ENCODE measurements around the gene PSAT1. TPM values are rescaled to one million over a fixed set of nuclear protein-coding genes. Genes with fewer than 3 reads are reported as not detected.

Gene PSAT1
- polyA plus RNA-seq, 3 donors: 0.05 to 4.7 (median 0.11) TPM

DNA sequence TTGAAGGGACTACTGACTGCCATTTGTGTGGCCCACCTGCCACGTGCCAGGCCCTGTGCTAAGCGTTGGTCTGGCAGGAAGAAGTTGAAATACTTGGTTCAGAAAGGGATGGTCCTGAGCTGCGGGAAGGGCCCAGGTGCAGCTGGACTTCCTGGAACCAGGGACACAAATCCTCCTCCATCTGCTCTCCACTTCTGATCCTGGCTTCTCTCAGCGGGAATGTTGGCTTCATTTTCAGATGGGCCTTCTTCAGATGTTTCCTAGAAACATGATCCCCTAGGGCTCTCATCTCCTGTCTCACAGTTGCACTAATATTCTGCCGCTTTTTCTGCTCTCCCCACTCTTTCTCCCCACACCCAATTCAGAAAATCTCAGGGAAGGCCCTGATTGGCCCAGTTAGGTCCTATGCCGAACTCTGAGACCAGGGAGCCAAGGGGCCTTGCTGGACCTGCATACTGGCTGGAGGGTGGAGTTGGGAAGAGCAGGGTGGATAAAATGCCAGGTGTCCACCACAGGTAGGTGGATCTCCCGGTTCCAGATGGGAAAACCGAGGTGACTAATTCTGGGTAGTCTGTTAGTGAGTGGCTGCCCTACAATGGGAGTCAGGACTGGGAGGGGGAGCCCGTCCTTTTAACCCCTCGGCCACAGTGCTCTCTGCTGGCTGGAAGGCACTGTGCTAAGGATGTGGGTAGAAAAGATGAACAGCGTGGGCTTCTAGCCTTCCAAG is 19.4 kb downstream of the PSAT1 start:
- H4K20me1 ChIP-seq (ENCODE audit: insufficient read depth, low read length): no peaks in the 10 kb centered on the region
- Mint-ChIP-seq H3K27ac (peak overlapping the region in 1 of 7 donors; percentile 38), H3K27me3 (ENCODE audit: low read depth in 3 of 3) (peaks cover 0 to 3% (median 2%) of the 10 kb centered on the region in 3 donors), H3K36me3 (peaks cover 15 to 20% of the 10 kb centered on the region in 2 donors), H3K9me3 (peaks cover 0 to 4% (median 0%) of the 10 kb centered on the region in 7 donors), H3K4me3 (no peak overlapping the region), H3K4me1 (peaks cover 11% of the 10 kb centered on the region)
- TF ChIP-seq, protein P1, sequence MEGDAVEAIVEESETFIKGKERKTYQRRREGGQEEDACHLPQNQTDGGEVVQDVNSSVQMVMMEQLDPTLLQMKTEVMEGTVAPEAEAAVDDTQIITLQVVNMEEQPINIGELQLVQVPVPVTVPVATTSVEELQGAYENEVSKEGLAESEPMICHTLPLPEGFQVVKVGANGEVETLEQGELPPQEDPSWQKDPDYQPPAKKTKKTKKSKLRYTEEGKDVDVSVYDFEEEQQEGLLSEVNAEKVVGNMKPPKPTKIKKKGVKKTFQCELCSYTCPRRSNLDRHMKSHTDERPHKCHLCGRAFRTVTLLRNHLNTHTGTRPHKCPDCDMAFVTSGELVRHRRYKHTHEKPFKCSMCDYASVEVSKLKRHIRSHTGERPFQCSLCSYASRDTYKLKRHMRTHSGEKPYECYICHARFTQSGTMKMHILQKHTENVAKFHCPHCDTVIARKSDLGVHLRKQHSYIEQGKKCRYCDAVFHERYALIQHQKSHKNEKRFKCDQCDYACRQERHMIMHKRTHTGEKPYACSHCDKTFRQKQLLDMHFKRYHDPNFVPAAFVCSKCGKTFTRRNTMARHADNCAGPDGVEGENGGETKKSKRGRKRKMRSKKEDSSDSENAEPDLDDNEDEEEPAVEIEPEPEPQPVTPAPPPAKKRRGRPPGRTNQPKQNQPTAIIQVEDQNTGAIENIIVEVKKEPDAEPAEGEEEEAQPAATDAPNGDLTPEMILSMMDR (IDR thresholded peaks at IDR 0.05): no peak
- no peak for DNase-seq
- peaks cover 0 to 5% of the 10 kb centered on the region in 2 donors for H3K4me1 ChIP-seq (ENCODE audit: control insufficient read depth in 1 of 2, insufficient read depth in 2 of 2, low read length in 2 of 2)
- no peak overlapping the region for H3K27ac ChIP-seq (ENCODE audit: low read depth in 1 of 2, low read length in 2 of 2)
- H3K27me3 ChIP-seq (ENCODE audit: control insufficient read depth in 2 of 2, insufficient read depth in 2 of 2, low read length in 2 of 2): no peaks in the 10 kb centered on the region
- no peaks in the 10 kb centered on the region for H3K9me3 ChIP-seq (replicated peaks in 1 of 2; ENCODE audit: control insufficient read depth in 1 of 2, insufficient read depth in 1 of 2, low read length in 2 of 2)
- WGBS (ENCODE audit: insufficient coverage): 86% methylated on average over 6 of the region's 11 CpGs
- H3K4me2 ChIP-seq (replicated peaks; ENCODE audit: extremely low read depth, low read length, poor library complexity, severe bottlenecking): no peak overlapping the region
- H3K9ac ChIP-seq (ENCODE audit: insufficient read depth, low read length, poor library complexity, severe bottlenecking): no peak overlapping the region
- intact Hi-C loops (cut with micrococcal nuclease): no loop called here
- no peaks in the 10 kb centered on the region for H3K36me3 ChIP-seq (replicated peaks in 1 of 2; ENCODE audit: control insufficient read depth in 1 of 2, insufficient read depth in 2 of 2, low read length in 2 of 2)
- no peak overlapping the region for H3K4me3 ChIP-seq (replicated peaks in 1 of 3; ENCODE audit: low read depth in 2 of 3, low read length in 3 of 3)
- no peak overlapping the region for H2AFZ ChIP-seq (ENCODE audit: insufficient read depth, low read depth, low read length, poor library complexity, severe bottlenecking)
- no peaks in the 10 kb centered on the region for H3K79me2 ChIP-seq (ENCODE audit: insufficient read depth, low read length)

DNA sequence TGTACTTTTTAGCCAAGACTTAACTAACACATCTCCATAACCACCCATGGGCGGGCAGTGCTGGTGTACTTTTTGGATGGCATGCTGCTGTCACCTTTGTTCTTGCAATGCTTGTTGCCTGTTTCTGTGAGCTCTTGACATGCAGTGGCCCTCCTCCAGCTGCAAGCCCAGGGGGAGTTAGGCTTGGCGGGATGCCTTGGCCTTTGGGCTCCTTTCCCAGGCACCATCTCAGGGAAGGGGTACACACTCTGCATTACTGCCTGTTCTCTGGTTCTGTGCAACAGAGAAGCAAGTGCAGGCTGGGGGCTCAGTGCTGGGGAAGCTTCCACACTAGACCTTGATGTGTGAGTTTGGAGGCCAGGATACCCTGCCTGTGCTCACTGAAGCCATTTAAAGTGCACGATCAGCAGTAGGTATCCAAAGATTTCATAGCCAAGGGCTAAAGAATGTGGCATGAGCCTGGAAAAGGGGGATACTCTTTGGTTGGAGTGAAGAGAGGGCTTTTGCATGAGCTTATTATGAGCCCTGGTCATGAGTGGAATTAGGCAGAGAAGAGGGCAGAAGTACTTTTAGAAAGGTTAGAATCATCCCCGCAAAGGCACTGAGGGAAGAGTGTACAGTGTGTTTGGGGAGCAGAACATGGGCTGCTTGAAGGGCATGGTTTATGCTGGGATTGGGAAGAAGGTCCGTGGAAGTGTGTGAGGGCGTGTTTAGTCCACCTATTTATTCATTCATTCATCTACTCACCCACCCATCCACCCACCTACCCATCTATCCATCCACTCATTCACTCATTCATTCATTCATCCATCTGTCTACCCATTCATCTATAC is 22.5 kb downstream of the PSAT1 start:
- Mint-ChIP-seq H3K27me3 (ENCODE audit: low read depth in 3 of 3) (peaks cover 0 to 3% (median 2%) of the 10 kb centered on the region in 3 donors), H3K9me3 (peaks cover 0 to 4% (median 0%) of the 10 kb centered on the region in 7 donors), H3K36me3 (peaks cover 12 to 17% of the 10 kb centered on the region in 2 donors), H3K27ac (no peak overlapping the region), H3K4me3 (no peak overlapping the region), H3K4me1 (peaks cover 11% of the 10 kb centered on the region)
- Histone ChIP-seq H3K4me2 (replicated peaks; ENCODE audit: extremely low read depth, low read length, poor library complexity, severe bottlenecking) (no peak overlapping the region), H3K4me1 (ENCODE audit: control insufficient read depth in 1 of 2, insufficient read depth in 2 of 2, low read length in 2 of 2) (peaks cover 0 to 5% of the 10 kb centered on the region in 2 donors), H3K4me3 (replicated peaks in 1 of 3; ENCODE audit: low read depth in 2 of 3, low read length in 3 of 3) (no peak overlapping the region), H3K9ac (ENCODE audit: insufficient read depth, low read length, poor library complexity, severe bottlenecking) (no peak overlapping the region), H3K27me3 (ENCODE audit: control insufficient read depth in 2 of 2, insufficient read depth in 2 of 2, low read length in 2 of 2) (no peaks in the 10 kb centered on the region), H3K79me2 (ENCODE audit: insufficient read depth, low read length) (no peaks in the 10 kb centered on the region), H3K9me3 (replicated peaks in 1 of 2; ENCODE audit: control insufficient read depth in 1 of 2, insufficient read depth in 1 of 2, low read length in 2 of 2) (no peaks in the 10 kb centered on the region), H3K27ac (ENCODE audit: low read depth in 1 of 2, low read length in 2 of 2) (no peak overlapping the region), H2AFZ (ENCODE audit: insufficient read depth, low read depth, low read length, poor library complexity, severe bottlenecking) (no peak overlapping the region), H4K20me1 (ENCODE audit: insufficient read depth, low read length) (no peaks in the 10 kb centered on the region), H3K36me3 (replicated peaks in 1 of 2; ENCODE audit: control insufficient read depth in 1 of 2, insufficient read depth in 2 of 2, low read length in 2 of 2) (no peaks in the 10 kb centered on the region)
- WGBS (ENCODE audit: insufficient coverage): 97% methylated on average over 3 of the region's 6 CpGs
- TF ChIP-seq, protein P1 (IDR thresholded peaks at IDR 0.05): no peak
- no peak for DNase-seq
- intact Hi-C loops (cut with micrococcal nuclease): no loop called here

Measured in CD14-positive monocyte (primary cell).